Heart left ventricle (tissue), 16 donors: Measurements from ENCODE around the gene MRPS24. TPM values are rescaled to one million over a fixed set of nuclear protein-coding genes. Genes with fewer than 3 reads are reported as not detected.
A peak's percentile ranks its signal among the peaks of the same experiment; 100 is the strongest.

Source experiments
- ATAC-seq, 4 donors: fragments of 200-7000 bp; cut with Tn5 transposase; one replicate each; pipeline ENCODE4 v1.9.1; 2020 to 2022; ENCODE audit warnings: moderate library complexity in 4 of 4, mild to moderate bottlenecking in 3 of 4, moderate number of reproducible peaks in 1 of 4
- DNase-seq, 5 donors: peaks; one replicate each; pipeline ENCODE4 v3.0.0-alpha.2; 2020
- H3K27ac ChIP-seq, 12 donors: fragments of 200-600 bp; sonication (generic) in 4 of 12; one replicate each; pipeline versions ENCODE4 v1.5.0 to v1.8.0; 2016 to 2022; ENCODE audit warnings: mild to moderate bottlenecking in 2 of 12
- H3K27me3 ChIP-seq, 9 donors: fragments of 200-600 bp; sonication (generic) in 2 of 9; one replicate each; pipeline versions ENCODE4 v1.5.1 to v1.8.0; 2016 to 2022; ENCODE audit warnings: mild to moderate bottlenecking in 3 of 9
- H3K36me3 ChIP-seq, 9 donors: fragments of 200-600 bp; sonication (generic) in 2 of 9; one replicate each; pipeline versions ENCODE4 v1.5.0 to v1.8.0; 2018 to 2022; ENCODE audit warnings: mild to moderate bottlenecking in 2 of 9
- H3K4me1 ChIP-seq, 12 donors: fragments of 200-600 bp; sonication (generic) in 4 of 12; one replicate each; pipeline versions ENCODE4 v1.5.0 to v1.8.0; 2016 to 2022; ENCODE audit warnings: mild to moderate bottlenecking in 3 of 12
- H3K4me3 ChIP-seq, 12 donors: fragments of 200-600 bp; sonication (generic) in 4 of 12; one replicate each; pipeline versions ENCODE4 v1.5.0 to v1.8.0; 2017 to 2022; ENCODE audit warnings: mild to moderate bottlenecking in 9 of 12, moderate library complexity in 4 of 12
- H3K9me3 ChIP-seq, 12 donors: fragments of 200-600 bp; sonication (generic) in 4 of 12; one replicate each; pipeline versions ENCODE4 v1.5.0 to v1.8.0; 2016 to 2022; ENCODE audit warnings: mild to moderate bottlenecking in 1 of 12
- POLR2A ChIP-seq, 2 donors: fragments of 450-650 bp; IDR thresholded peaks; one replicate each; pipeline ENCODE4 v1.6.1; 2017; ENCODE audit warnings: antibody characterized with exemption in 2 of 2, mild to moderate bottlenecking in 2 of 2, moderate library complexity in 2 of 2
- WGBS, 4 donors: extraction: QIAGEN DNeasy Blood & Tissue Kit in 2 of 4; methylation state at CpG; one replicate each; pipeline versions ENCODE4 v1.1.5 to v1.1.7; 2013 to 2018; 5-methylcytosine and 5-hydroxymethylcytosine counted together
- intact Hi-C, 10 donors: fragments of 100-400 bp; cut with DNase I; formaldehyde crosslinking; loops; one replicate each; pipeline versions ENCODE4 v1.11.1 to v1.14.2; 2022
- long read RNA-seq, 3 donors: library from polyadenylated mRNA; unstranded; transcript quantifications; one replicate each; pipeline ENCODE4 v2.0.0, GENCODE V29; 2020 to 2021
- polyA plus RNA-seq, 2 donors: library from polyadenylated mRNA; stranded (reverse); fragments of 200-250 nt; gene quantifications; one replicate each; pipeline ENCODE4 v1.2.3, GENCODE V29; 2013
- total RNA-seq, 9 donors: library from RNA; depleted of rRNA in 2 of 9; stranded (reverse); fragments of >200 nt in 2 of 9; fragmentation: NEBNext Ultra II Directional in 3 of 9; extraction: Animal tissue kit (Norgen Biotek cat#: 25700) in 3 of 9; gene quantifications; one replicate each; pipeline versions ENCODE4 v1.1.0 to v1.2.4, GENCODE V29; 2016 to 2023
- TF ChIP-seq, protein P1 (sequence below), 12 donors: fragments of 200-600 bp; sonication (generic) in 4 of 12; IDR thresholded peaks; one replicate each; pipeline versions ENCODE4 v1.5.0 to v1.8.0; 2018 to 2022; ENCODE audit warnings: antibody characterized with exemption in 12 of 12, mild to moderate bottlenecking in 5 of 12
- donor health status: ischemic (EF 13 %, LVEDD 7.1; RV severe dilation, severe dysfunction).
- donor health status: healthy with polysubstance abuse.
- donor health status: DM: no; HTN: yes; CAD: no.
- donor health status: DM: no; HTN: no; CAD: no.
- donor health status: ischemic (EF 25% LVEDD 6.9; RV normal size, moderate dysfunction).
- donor health status: ischemic (EF 25% LVEDD 5.7; RV mildly dilated, moderate dysfunction).
- donor health status: healthy.
- donor health status: DM: yes; HTN: yes; CAD: no.
- donor health status: ischemic (EF 35%, LVEDD 5.7; RV mildly dilated, moderate dysfunction).
- donor health status: nonischemic (EF 11% LVEDD 7.7; RV severe dilation, severe dysfunction).
- donor health status: DM: yes; HTN: yes; CAD: no.
- donor health status: PGD.
- donor health status: ischemic (EF 29% LVEDD 5.4; RV normal size, mild dysfunction).
- donor health status: nonischemic (EF 23%, LVEDD 6.1; RV moderate dilation, normal function).

MRPS24 gene
- total RNA-seq (100 to 1,000 TPM; 118 to 252 (median 151) TPM), polyA plus RNA-seq (100 to 1,000 TPM; 191 to 284 TPM)
- long read RNA-seq, donor 1, transcript MRPS24-201 (4 exons, 707 nt): major isoform, 99 of 145 reads
- long read RNA-seq, donor 1, transcript MRPS24-205 (2 exons, 392 nt): minor isoform, 8 of 145 reads
- long read RNA-seq, donor 1, transcript MRPS24-203 (3 exons, 743 nt): minor isoform, 26 of 145 reads
- long read RNA-seq, donor 1, partial matches to known transcripts: 10 of 145 reads
- long read RNA-seq, donor 1, other reads (novel, unspliced or antisense): 1 of 145 reads
- long read RNA-seq, donor 2, transcript MRPS24-201 (4 exons, 707 nt): major isoform, 62 of 71 reads
- long read RNA-seq, donor 2, transcript MRPS24-203 (3 exons, 743 nt): minor isoform, 8 of 71 reads
- long read RNA-seq, donor 2, partial matches to known transcripts: 0 of 71 reads
- long read RNA-seq, donor 2, other reads (novel, unspliced or antisense): 0 of 71 reads
- long read RNA-seq, donor 3, transcript MRPS24-201 (4 exons, 707 nt): major isoform, 76 of 97 reads
- long read RNA-seq, donor 3, transcript MRPS24-203 (3 exons, 743 nt): minor isoform, 15 of 97 reads
- long read RNA-seq, donor 3, partial matches to known transcripts: 5 of 97 reads
- long read RNA-seq, donor 3, other reads (novel, unspliced or antisense): 0 of 97 reads

DNA sequence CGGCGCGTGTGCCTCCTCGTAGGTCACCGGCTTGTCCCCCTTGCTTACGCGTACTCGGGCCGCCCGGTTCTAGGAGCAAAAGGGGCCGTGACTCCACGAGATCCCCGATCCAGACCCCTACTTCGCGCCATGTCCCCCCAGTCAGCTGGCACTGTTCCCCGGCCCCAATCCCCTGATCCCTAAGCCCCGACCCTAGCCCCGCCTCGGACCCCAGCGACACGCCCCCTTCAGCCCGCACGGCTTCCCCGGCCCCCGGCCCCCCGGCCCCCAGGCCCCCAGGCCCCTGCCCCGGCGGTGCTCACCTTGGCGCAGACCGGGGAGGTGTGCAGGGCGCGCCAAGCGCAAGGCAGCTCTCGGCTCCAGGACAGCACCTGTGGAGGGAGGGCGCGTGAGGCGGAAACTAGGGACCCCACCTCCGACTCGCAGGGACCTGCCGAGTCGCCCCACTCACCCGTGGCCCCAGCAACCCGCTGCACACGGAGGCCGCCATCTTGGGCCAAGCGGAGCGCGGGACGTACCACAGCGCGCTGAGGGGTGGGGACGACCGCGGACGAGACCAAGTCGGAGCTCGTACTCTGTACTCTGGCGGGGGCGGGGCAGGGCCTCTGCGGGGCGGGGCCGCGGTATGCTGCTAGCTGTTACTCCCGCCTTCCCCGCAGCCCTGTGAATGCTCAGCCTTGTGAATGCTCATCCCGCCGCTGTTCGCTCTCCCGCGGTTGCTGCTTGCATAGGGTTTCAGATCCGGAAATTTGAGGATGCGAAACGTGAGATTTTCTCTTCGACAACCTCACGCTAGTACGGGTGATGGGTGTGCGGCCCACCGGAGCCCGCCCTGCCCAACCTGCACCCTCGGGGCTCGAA, at the start of gene MRPS24:
Gene MRPS24 (minus strand): TSS at position 512 of the 861 bp plus-strand sequence. CDS start 22 bp downstream, at position 490.
- DNase-seq (peak; percentile 95 to 97 (median 96)), ATAC-seq (peak; percentile 96 to 98 (median 98))
- TF ChIP-seq POLR2A (IDR thresholded peaks at IDR 0.05): peak in 1 of 2 donors; percentile 55
- TF ChIP-seq, protein P1, sequence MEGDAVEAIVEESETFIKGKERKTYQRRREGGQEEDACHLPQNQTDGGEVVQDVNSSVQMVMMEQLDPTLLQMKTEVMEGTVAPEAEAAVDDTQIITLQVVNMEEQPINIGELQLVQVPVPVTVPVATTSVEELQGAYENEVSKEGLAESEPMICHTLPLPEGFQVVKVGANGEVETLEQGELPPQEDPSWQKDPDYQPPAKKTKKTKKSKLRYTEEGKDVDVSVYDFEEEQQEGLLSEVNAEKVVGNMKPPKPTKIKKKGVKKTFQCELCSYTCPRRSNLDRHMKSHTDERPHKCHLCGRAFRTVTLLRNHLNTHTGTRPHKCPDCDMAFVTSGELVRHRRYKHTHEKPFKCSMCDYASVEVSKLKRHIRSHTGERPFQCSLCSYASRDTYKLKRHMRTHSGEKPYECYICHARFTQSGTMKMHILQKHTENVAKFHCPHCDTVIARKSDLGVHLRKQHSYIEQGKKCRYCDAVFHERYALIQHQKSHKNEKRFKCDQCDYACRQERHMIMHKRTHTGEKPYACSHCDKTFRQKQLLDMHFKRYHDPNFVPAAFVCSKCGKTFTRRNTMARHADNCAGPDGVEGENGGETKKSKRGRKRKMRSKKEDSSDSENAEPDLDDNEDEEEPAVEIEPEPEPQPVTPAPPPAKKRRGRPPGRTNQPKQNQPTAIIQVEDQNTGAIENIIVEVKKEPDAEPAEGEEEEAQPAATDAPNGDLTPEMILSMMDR (IDR thresholded peaks at IDR 0.05): no peak
- H3K36me3 ChIP-seq: peaks cover 0 to 28% (median 23%) of the 10 kb centered on the region in 9 donors
- peaks cover 0 to 40% (median 32%) of the 10 kb centered on the region in 12 donors for H3K4me1 ChIP-seq
- H3K4me3 ChIP-seq: peak within 1 kb of the TSS; percentile 54 to 97 (median 76)
- H3K27ac ChIP-seq: peak within 1 kb of the TSS; percentile 33 to 91 (median 82)
- intact Hi-C loops: loop anchor here in 2 of 10 donors (2.0 to 5.0 kb wide), 2 partner anchors 38 to 58 kb away; partner anchors contain the start of genes UBE2D4 (in 1 of the 2) and URGCP (in 1 of the 2)
- no peaks in the 10 kb centered on the region for H3K9me3 ChIP-seq
- H3K27me3 ChIP-seq: no peaks in the 10 kb centered on the region
- 1 to 3% (median 1%) methylated on average over 36 to 81 of the region's 81 CpGs for WGBS, 4 donors

DNA sequence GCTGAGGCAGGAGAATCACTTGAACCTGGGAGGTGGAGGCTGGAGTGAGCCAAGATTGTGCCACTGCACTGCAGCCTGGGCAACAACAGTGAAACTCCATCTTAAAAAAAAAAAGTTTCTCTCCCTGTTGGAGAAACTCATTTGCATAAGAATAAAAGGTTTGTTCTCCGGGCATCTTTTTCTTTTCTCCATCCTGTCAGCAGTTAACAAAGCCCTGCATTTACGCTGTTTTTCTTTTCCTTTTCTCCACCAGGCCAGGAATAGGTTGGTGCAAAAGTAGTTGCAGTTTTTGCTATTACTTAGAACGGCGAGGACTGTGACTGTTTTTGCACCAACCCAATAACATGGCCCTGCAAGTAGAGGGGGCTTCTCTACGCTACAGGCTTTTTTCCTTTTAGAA, 46.6 kb upstream of the MRPS24 start:
- Histone ChIP-seq H3K36me3 (no peaks in the 10 kb centered on the region), H3K4me3 (no peak overlapping the region), H3K27ac (no peak overlapping the region), H3K27me3 (no peaks in the 10 kb centered on the region), H3K9me3 (no peaks in the 10 kb centered on the region), H3K4me1 (no peaks in the 10 kb centered on the region)
- DNase-seq (no peak), ATAC-seq (no peak)
- intact Hi-C loops: no loop called here
- TF ChIP-seq, protein P1 (IDR thresholded peaks at IDR 0.05): no peak
- TF ChIP-seq POLR2A (IDR thresholded peaks at IDR 0.05): no peak
- WGBS, 4 donors: 93 to 94% (median 94%) methylated on average over 5 of the region's 5 CpGs

DNA sequence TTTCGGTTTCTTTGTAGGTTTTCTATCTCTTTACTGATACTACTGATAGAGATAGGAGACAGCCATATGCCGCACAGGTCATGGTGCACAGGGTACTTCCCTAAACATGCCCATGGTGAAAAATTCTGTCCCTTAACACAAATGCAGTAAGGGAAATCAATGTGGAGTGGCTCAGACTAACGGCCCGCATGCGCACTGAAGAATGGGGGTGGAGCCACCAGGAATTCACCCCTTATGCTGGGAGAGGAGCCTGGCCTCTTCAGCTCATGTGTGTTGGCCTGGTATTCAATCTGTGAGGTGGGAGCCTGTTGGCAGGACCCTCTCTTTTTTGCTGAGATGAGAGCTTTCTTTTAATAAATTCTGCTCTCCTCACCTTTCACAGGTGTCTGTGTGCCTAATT, 45.5 kb upstream of the MRPS24 start:
- 88 to 92% (median 90%) methylated on average over 5 of the region's 5 CpGs for WGBS, 4 donors
- intact Hi-C loops: no loop called here
- H3K27me3 ChIP-seq: no peaks in the 10 kb centered on the region
- DNase-seq: no peak
- H3K4me3 ChIP-seq: no peak overlapping the region
- H3K27ac ChIP-seq: no peak overlapping the region
- TF ChIP-seq, protein P1 (IDR thresholded peaks at IDR 0.05): no peak
- no peak for TF ChIP-seq POLR2A (IDR thresholded peaks at IDR 0.05)
- H3K9me3 ChIP-seq: no peaks in the 10 kb centered on the region
- H3K36me3 ChIP-seq: no peaks in the 10 kb centered on the region
- H3K4me1 ChIP-seq: no peaks in the 10 kb centered on the region
- ATAC-seq: no peak
